ENCODE results near the gene KERA.

DNA sequence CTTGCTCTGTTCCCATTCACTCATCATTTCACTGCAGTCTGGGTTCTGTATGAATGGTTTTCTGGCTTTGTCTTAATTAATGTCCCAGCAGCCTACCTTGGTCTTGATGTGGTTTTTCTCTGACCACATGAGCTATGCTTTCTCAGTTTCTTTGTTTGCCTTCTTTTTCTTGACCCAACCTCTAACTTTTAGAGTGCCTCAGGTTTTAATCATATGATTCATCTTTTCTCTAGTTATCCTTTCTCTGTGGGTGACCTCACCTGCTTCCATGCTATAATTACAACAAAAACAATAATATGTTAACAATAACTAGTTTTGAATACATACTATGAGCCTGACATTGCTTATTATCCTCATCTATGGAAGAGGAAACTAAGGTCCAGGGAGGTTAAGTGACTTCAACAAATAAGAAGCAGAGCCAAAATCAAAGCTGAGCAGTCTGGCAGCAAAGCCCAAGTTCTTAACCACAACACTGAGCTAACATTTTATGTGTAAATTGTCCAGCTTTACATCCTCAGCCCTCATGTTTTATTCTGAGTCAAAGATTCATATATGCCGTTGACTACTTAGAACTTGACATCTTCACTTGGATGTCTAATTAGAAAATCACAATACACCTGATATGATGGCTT, 48.4 kb downstream of the KERA start:
- TF ChIP-seq CTCF (IDR thresholded peaks at IDR 0.05) (no peak), POLR2AphosphoS5 (IDR thresholded peaks at IDR 0.05) (no peak)

Measured in esophagus muscularis mucosa (tissue), 3 donors.